Transverse colon (tissue), 4 donors: ENCODE measurements around the gene WDR74. TPM values are rescaled to one million over a fixed set of nuclear protein-coding genes. Genes with fewer than 3 reads are reported as not detected.
A peak's percentile ranks its signal among the peaks of the same experiment; 100 is the strongest.
"Not testable (repeated sequence)": the region's sequence is repeated elsewhere in the genome, so short reads cannot be mapped to it uniquely, and the experiment has no call there.

Experiments used
- DNase-seq: peaks from one replicate; pipeline ENCODE4 v3.0.0-alpha.2; 2019
- H3K27ac ChIP-seq, 4 donors: fragments of 200-600 bp; sonication (generic); 2 replicates each; pipeline ENCODE4 v1.5.1; 2016 to 2018; ENCODE audit warnings: inconsistent platforms in 4 of 4
- H3K27me3 ChIP-seq: fragments of 200-600 bp; sonication (generic); 2 replicates; pipeline ENCODE4 v1.5.1; 2017; ENCODE audit warnings: inconsistent platforms
- H3K36me3 ChIP-seq, 4 donors: fragments of 200-600 bp; sonication (generic); 2 replicates each; pipeline ENCODE4 v1.5.1; 2017 to 2019; ENCODE audit warnings: inconsistent platforms in 4 of 4
- H3K4me1 ChIP-seq, 4 donors: fragments of 200-600 bp; sonication (generic); 2 replicates each; pipeline ENCODE4 v1.5.1; 2017 to 2020; ENCODE audit warnings: inconsistent platforms in 4 of 4
- H3K4me3 ChIP-seq, 4 donors: fragments of 200-600 bp; sonication (generic); 1 replicate in 1 of 4; 2 replicates in 3 of 4; pipeline versions ENCODE4 v1.5.1 to v1.6.1; 2017 to 2019; ENCODE audit warnings: inconsistent platforms in 4 of 4
- H3K9me3 ChIP-seq, 2 donors: fragments of 200-600 bp; sonication (generic); 2 replicates each; pipeline ENCODE4 v1.5.1; 2017 to 2019; ENCODE audit warnings: inconsistent platforms in 2 of 2
- EP300 ChIP-seq: sonication (generic); formaldehyde crosslinking; IDR thresholded peaks from one replicate; pipeline ENCODE4 v1.6.1; 2017; ENCODE audit warnings: antibody characterized with exemption, low read depth
- POLR2A ChIP-seq: fragments of 450-650 bp; IDR thresholded peaks from one replicate; pipeline ENCODE4 v1.6.1; 2016; ENCODE audit warnings: antibody characterized with exemption, mild to moderate bottlenecking, moderate library complexity
- POLR2AphosphoS5 ChIP-seq, 3 donors: sonication (generic); formaldehyde crosslinking; IDR thresholded peaks; one replicate each; pipeline ENCODE4 v1.6.1; 2016; ENCODE audit warnings: antibody characterized with exemption in 3 of 3
- WGBS, 2 donors: methylation state at CpG; one replicate each; pipeline ENCODE4 v1.1.5; 2018; ENCODE audit warnings: low coverage in 1 of 2; 5-methylcytosine and 5-hydroxymethylcytosine counted together
- in situ Hi-C, 4 donors: fragments of 200-750 bp; cut with MboI; loops; one replicate each; pipeline versions ENCODE4 v1.15.0 to v1.15.1; 2017; ENCODE audit warnings: low sequenced_read_pairs in 3 of 4, low pct_ligation_motif_present in 1 of 4, low pct_unique_long_range_greater_than_20kb in 1 of 4
- intact Hi-C: fragments of 100-400 bp; cut with DNase I; formaldehyde crosslinking; loops from one replicate; pipeline ENCODE4 v1.15.1; 2023; ENCODE audit warnings: low total_unique reads
- total RNA-seq, 4 donors: library from RNA; depleted of rRNA; stranded (reverse); fragments of >200 nt; gene quantifications; one replicate each; pipeline ENCODE4 v1.1.0, GENCODE V29; 2016
- TF ChIP-seq, protein P1 (sequence below), 5 experiments: fragments of 200-600 bp in 3 of 5; fragments of 450-650 bp in 2 of 5; sonication (generic) in 3 of 5; IDR thresholded peaks; 1 replicate in 2 of 5; 2 replicates in 3 of 5; pipeline ENCODE4 v1.5.1; 2016 to 2017; ENCODE audit warnings: antibody characterized with exemption in 5 of 5, inconsistent platforms in 3 of 5, mild to moderate bottlenecking in 2 of 5, moderate library complexity in 1 of 5

WDR74 gene
- total RNA-seq, 4 donors from 2014 or later, result 25.3 to 37.8 (median 27.6) TPM

DNA sequence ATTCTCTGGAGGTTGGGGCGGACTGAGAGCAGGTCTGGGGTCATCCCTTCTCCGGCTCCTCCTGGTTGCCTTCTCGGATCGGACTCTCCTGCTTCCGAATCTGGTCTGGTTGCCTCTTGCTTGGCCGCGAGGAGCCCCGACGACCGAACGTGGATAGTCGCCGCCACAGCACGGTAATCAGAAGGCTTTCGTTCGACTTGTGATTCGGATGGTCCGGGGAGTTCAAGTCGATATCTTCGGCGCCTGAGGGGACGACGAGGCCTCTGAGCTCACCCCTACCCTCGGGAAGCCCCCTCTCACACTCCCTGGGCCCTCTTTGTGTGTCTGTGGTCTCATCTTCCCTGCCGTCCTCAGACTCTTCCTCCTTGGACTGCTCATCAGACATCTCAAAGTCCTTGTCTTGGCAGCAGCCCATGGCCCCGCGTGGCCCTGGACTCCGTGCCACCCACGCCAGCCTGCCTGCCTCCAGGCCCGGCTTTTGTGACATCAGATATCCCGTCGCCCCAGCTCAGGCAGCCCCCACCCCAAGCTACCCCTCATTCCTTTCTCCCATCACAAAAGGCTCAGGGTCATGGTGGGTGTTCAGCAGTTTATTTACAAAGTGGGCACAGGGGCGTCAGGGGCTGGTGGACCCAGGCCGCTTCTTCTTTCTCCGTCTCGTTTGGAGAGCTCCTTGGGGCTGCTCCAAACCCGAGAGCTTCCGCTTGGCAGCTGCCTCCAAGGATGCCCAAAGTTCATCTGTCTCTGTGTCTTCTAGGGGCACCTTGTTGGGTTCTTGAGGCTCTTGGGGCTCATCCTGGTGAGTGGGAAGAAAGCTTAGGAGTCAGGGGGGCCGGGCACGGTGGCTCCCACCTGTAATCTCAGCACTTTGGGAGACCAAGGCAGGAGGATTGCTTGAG is 6.8 kb downstream of the WDR74 start, which contains the start of gene TEX54:
TSS of gene TEX54 (minus strand) at position 506 of the 899 bp plus-strand sequence.
- intact Hi-C loops (no loop called here), in situ Hi-C loops (no loop called here)
- DNase-seq, result peak; percentile 43
- peaks cover 17 to 38% (median 19%) of the 10 kb centered on the region in 4 donors for H3K4me1 ChIP-seq
- no peaks in the 10 kb centered on the region for H3K27me3 ChIP-seq
- peaks cover 0 to 7% (median 3%) of the 10 kb centered on the region in 4 donors for H3K36me3 ChIP-seq
- 8% methylated on average over 40 of the region's 40 CpGs; no CpG with 5 or more reads in 1 of the 2 donors for WGBS, 2 donors
- peak within 1 kb of the TSS; percentile 95 to 98 (median 96) for H3K27ac ChIP-seq
- H3K9me3 ChIP-seq, result no peaks in the 10 kb centered on the region
- no peak for TF ChIP-seq POLR2AphosphoS5 (IDR thresholded peaks at IDR 0.05)
- H3K4me3 ChIP-seq, result peak within 1 kb of the TSS; percentile 78 to 94 (median 85)

DNA sequence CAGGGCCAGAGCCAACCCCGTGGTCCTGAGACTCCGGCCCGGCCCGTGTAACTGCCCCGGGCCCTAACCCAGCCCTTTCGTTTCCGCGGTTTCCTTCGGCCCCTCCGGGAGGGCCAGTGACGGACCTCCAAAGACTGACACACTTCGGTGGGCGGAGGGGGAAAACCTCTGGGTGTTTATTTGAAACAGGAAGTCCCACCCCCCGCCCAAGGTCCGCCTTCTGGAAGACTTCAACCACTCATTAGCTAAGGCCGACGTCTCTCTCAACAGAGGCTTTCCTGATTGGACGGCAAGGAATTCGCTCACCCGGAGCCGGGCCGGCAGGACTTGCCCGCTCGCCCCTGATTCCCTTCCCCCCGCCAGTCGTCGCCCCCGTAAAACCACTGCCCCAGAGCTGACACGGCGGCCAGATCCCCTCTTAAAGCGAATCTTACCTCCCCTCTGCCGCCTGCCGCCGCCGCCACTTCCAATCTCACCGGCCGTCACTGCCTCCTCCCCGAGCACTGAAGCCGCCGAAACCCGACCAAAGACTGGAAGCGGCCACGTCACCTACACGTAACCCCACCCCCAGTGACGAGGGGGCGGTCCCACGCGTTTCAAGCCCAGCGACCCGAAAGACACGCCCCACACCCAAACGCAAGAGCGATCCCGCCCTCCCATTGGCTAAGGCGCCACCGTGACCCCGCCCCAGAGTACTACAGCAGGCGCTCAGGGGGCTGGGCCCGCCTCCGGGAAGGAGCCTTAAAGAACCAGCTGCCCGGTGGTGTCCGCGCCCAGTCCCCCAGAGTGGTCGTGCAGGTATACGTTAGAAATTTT is 7.7 kb downstream of the WDR74 start, which contains the start of gene STX5:
TSS of gene STX5 (minus strand) at position 532 of the 816 bp plus-strand sequence. CDS start 808 bp downstream, outside the sequence.
- Histone ChIP-seq H3K4me1 (peaks cover 17 to 36% (median 19%) of the 10 kb centered on the region in 4 donors), H3K27me3 (no peaks in the 10 kb centered on the region), H3K4me3 (peak within 1 kb of the TSS; percentile 81 to 94 (median 90)), H3K36me3 (peaks cover 0 to 14% (median 5%) of the 10 kb centered on the region in 4 donors), H3K27ac (peak within 1 kb of the TSS; percentile 95 to 98 (median 96)), H3K9me3 (no peaks in the 10 kb centered on the region)
- DNase-seq, result peak; percentile 100
- in situ Hi-C loops, result no loop called here
- 0% methylated on average over 64 of the region's 65 CpGs; no CpG with 5 or more reads in 1 of the 2 donors for WGBS, 2 donors
- TF ChIP-seq EP300, result no peak
- TF ChIP-seq, protein P1, sequence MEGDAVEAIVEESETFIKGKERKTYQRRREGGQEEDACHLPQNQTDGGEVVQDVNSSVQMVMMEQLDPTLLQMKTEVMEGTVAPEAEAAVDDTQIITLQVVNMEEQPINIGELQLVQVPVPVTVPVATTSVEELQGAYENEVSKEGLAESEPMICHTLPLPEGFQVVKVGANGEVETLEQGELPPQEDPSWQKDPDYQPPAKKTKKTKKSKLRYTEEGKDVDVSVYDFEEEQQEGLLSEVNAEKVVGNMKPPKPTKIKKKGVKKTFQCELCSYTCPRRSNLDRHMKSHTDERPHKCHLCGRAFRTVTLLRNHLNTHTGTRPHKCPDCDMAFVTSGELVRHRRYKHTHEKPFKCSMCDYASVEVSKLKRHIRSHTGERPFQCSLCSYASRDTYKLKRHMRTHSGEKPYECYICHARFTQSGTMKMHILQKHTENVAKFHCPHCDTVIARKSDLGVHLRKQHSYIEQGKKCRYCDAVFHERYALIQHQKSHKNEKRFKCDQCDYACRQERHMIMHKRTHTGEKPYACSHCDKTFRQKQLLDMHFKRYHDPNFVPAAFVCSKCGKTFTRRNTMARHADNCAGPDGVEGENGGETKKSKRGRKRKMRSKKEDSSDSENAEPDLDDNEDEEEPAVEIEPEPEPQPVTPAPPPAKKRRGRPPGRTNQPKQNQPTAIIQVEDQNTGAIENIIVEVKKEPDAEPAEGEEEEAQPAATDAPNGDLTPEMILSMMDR (IDR thresholded peaks at IDR 0.05), result no peak
- TF ChIP-seq POLR2A, result peak; percentile 94
- TF ChIP-seq POLR2AphosphoS5 (IDR thresholded peaks at IDR 0.05), result peak; percentile 95 to 96 (median 95)
- intact Hi-C loops, result no loop called here

DNA sequence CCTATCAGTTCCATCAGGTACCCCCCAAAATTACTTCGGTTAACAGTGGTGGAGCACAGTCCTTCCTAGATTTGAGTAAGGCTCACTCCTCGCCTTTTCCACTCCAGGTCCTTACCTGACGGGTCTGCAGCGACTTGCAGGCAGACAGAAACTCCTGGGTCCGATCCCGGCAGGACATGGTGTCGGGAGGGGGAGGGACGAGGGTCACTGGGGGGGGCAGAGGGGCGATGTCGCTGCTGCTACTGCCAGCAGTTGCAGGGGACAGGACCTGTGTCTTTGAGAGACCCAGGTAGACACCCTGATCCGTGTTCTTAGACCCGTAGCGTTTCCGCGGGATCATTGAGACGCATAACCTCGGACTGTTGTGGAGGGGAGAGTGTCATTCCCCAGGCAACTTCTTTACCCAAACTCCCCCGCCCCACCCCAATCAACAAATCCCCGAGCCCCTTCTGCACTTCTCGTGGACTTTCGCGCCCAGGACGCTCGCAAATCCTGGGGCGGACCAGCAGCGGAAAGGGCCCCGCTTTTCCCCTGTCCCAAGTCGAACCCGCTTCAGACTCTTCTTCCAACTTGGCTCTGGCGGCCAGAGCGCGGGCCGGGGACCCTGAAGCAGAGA is 8.4 kb downstream of the WDR74 start:
- 0 to 1% methylated on average over 5 to 32 of the region's 33 CpGs for WGBS, 2 donors
- peaks cover 0 to 21% (median 8%) of the 10 kb centered on the region in 4 donors for H3K36me3 ChIP-seq
- H3K4me1 ChIP-seq, result peaks cover 17 to 36% (median 19%) of the 10 kb centered on the region in 4 donors
- no peak for TF ChIP-seq EP300
- TF ChIP-seq, protein P1 (IDR thresholded peaks at IDR 0.05), result no peak
- no peak for TF ChIP-seq POLR2AphosphoS5 (IDR thresholded peaks at IDR 0.05)
- no peak for TF ChIP-seq POLR2A
- peak overlapping the region; percentile 95 to 98 (median 96) for H3K27ac ChIP-seq
- no peaks in the 10 kb centered on the region for H3K9me3 ChIP-seq
- no peaks in the 10 kb centered on the region for H3K27me3 ChIP-seq
- no peak for DNase-seq
- in situ Hi-C loops (no loop called here), intact Hi-C loops (no loop called here)
- peak overlapping the region; percentile 81 to 94 (median 90) for H3K4me3 ChIP-seq

DNA sequence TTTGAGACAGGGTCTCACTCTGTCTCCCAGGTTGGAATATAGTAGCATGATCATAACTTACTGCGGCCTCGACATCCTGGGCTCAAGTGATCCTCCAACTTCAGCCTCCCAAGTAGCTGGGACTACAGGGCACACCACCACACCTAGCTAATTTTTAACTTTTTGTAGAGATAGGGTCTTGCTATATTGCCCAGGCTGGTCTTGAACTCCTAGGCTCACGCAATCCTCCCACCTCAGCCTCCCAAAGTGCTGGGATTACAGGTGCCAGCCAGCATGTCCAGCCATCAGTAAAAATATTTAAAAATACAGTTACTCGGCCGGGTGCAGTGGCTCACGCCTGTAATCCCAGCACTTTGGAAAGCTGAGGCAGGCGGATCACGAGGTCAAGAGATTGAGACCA is 11.3 kb downstream of the WDR74 start:
- DNase-seq, H3K27me3 ChIP-seq, H3K4me3 ChIP-seq, in situ Hi-C loops, H3K9me3 ChIP-seq, intact Hi-C loops, H3K27ac ChIP-seq: not testable (repeated sequence)
- Histone ChIP-seq H3K4me1 (peaks cover 13 to 27% (median 16%) of the 10 kb centered on the region in 4 donors), H3K36me3 (peaks cover 0 to 42% (median 20%) of the 10 kb centered on the region in 4 donors)
- WGBS, 2 donors, result 93 to 100% methylated on average over 1 to 8 of the region's 8 CpGs
